ENCODE measurements around the gene THBS3.
"Not testable (repeated sequence)": the region's sequence is repeated elsewhere in the genome, so short reads cannot be mapped to it uniquely, and the experiment has no call there.

THBS3 gene

GRCh38 chr1:155174324-155175280 is 33.1 kb downstream of the THBS3 start:
- peak in 1 of 2 experiments; percentile 12 for DNase-seq (ENCODE audit: low read depth in 2 of 2)

GRCh38 chr1:155173478-155174323 is 34.0 kb downstream of the THBS3 start, which contains the start of gene TRIM46:
TRIM46 (plus strand) TSS chr1:155173849; CDS start chr1:155173967, 118 bp downstream.
- DNase-seq (ENCODE audit: low read depth in 2 of 2) = peak; percentile 43 to 46

GRCh38 chr1:155172732-155173477 is 34.8 kb downstream of the THBS3 start, which contains the start of gene KRTCAP2:
KRTCAP2 (minus strand) TSS chr1:155173304; CDS start chr1:155173224, 80 bp downstream.
- peak; percentile 89 to 92 for DNase-seq (ENCODE audit: low read depth in 2 of 2)

GRCh38 chr1:155171836-155172731 is 35.6 kb downstream of the THBS3 start:
- DNase-seq (ENCODE audit: low read depth in 2 of 2) = no peak

GRCh38 chr1:155170806-155171205 is 36.9 kb downstream of the THBS3 start:
- DNase-seq (ENCODE audit: low read depth in 2 of 2) = no peak

GRCh38 chr1:155170101-155170785 is 37.5 kb downstream of the THBS3 start:
- no peak for DNase-seq (ENCODE audit: low read depth in 2 of 2)

GRCh38 chr1:155169541-155169940 is 38.2 kb downstream of the THBS3 start:
- no peak for DNase-seq (ENCODE audit: low read depth in 2 of 2)

- no peak for DNase-seq (ENCODE audit: low read depth in 2 of 2)
Measured at GRCh38 chr1:155168456-155169210, 39.1 kb downstream of the THBS3 start.

- not testable (repeated sequence) for DNase-seq (ENCODE audit: low read depth in 2 of 2)
Measured at GRCh38 chr1:155168105-155168445, 39.6 kb downstream of the THBS3 start.

- peak; percentile 47 to 48 for DNase-seq (ENCODE audit: low read depth in 2 of 2)
Measured at GRCh38 chr1:155167166-155168104, 40.3 kb downstream of the THBS3 start.

GRCh38 chr1:155166471-155167165 is 41.1 kb downstream of the THBS3 start:
- no peak for DNase-seq (ENCODE audit: low read depth in 2 of 2)

- DNase-seq (ENCODE audit: low read depth in 2 of 2) = no peak
Measured at GRCh38 chr1:155166051-155166470, 41.6 kb downstream of the THBS3 start.

- not testable (repeated sequence) for DNase-seq (ENCODE audit: low read depth in 2 of 2)
Measured at GRCh38 chr1:155164625-155165024, 43.1 kb downstream of the THBS3 start.

GRCh38 chr1:155163785-155164184 is 43.9 kb downstream of the THBS3 start:
- not testable (repeated sequence) for DNase-seq (ENCODE audit: low read depth in 2 of 2)

- DNase-seq (ENCODE audit: low read depth in 2 of 2) = not testable (repeated sequence)
Measured at GRCh38 chr1:155162631-155163030, 45.1 kb downstream of the THBS3 start.

- DNase-seq (ENCODE audit: low read depth in 2 of 2) = no peak
Measured at GRCh38 chr1:155160128-155160527, 47.6 kb downstream of the THBS3 start.

GRCh38 chr1:155158991-155159390 is 48.7 kb downstream of the THBS3 start:
- no peak for DNase-seq (ENCODE audit: low read depth in 2 of 2)

Data from fibroblast of skin of left quadriceps (primary cell).